Calu3 (cell line): ENCODE measurements around the gene SAMD4A. TPM values are rescaled to one million over a fixed set of nuclear protein-coding genes. Genes with fewer than 3 reads are reported as not detected.
"Not testable (repeated sequence)": the region's sequence is repeated elsewhere in the genome, so short reads cannot be mapped to it uniquely, and the experiment has no call there.

Source experiments
- BruUV-seq: library from RNA; stranded (reverse); fragments of 400-500 nt; replicated peaks from 2 replicates; lab custom pipeline; 2021; lab: Mats Ljungman, UMichigan
- CTCF ChIA-PET: fragments of 300-600 bp; sonication (Branson Sonifier 250); formaldehyde crosslinking; loops from one replicate; lab custom pipeline; 2022; ENCODE audit warnings: antibody characterized with exemption; lab: Charles Lee
- DNase-seq: peaks from one replicate; pipeline ENCODE4 v3.0.0; 2022
- H3K27ac Mint-ChIP-seq: one replicate; pipeline ENCODE4 v1.8.0; 2022; ENCODE audit warnings: mixed read lengths; ENCODE audit not compliant: unreplicated experiment
- H3K27me3 Mint-ChIP-seq: one replicate; pipeline ENCODE4 v1.8.0; 2022; ENCODE audit warnings: mixed read lengths; ENCODE audit not compliant: unreplicated experiment
- H3K36me3 Mint-ChIP-seq: one replicate; pipeline ENCODE4 v1.8.0; 2022; ENCODE audit warnings: mild to moderate bottlenecking, moderate library complexity, mixed read lengths; ENCODE audit not compliant: insufficient read depth, unreplicated experiment
- H3K4me1 Mint-ChIP-seq: one replicate; pipeline ENCODE4 v1.8.0; 2022; ENCODE audit warnings: mild to moderate bottlenecking, low read depth, mixed read lengths; ENCODE audit not compliant: unreplicated experiment
- H3K4me3 Mint-ChIP-seq: one replicate; pipeline ENCODE4 v1.8.0; 2022; ENCODE audit warnings: mild to moderate bottlenecking, low read depth, moderate library complexity, mixed read lengths; ENCODE audit not compliant: unreplicated experiment
- H3K9me3 Mint-ChIP-seq: one replicate; pipeline ENCODE4 v1.8.0; 2022; ENCODE audit warnings: low read depth, mixed read lengths; ENCODE audit not compliant: unreplicated experiment
- CTCF ChIP-seq: fragments of 200-600 bp; IDR thresholded peaks from one replicate; pipeline ENCODE4 v1.8.0; 2022; ENCODE audit warnings: antibody characterized with exemption; ENCODE audit not compliant: unreplicated experiment
- intact Hi-C: fragments of 100-400 bp; cut with micrococcal nuclease; formaldehyde crosslinking; loops from one replicate; pipeline ENCODE4 v1.10.0; 2022; ENCODE audit not compliant: unreplicated experiment
- total RNA-seq: library from RNA; stranded (reverse); gene quantifications from 2 replicates; pipeline ENCODE4 v1.2.3, GENCODE V29; 2022

The SAMD4A gene
- total RNA-seq, 1 experiment from 2014 or later = 14.4 TPM

- no peak overlapping the region for H3K27ac Mint-ChIP-seq
- no TSS peak for BruUV-seq
- H3K9me3 Mint-ChIP-seq = no peaks in the 10 kb centered on the region
- no peak overlapping the region for H3K4me3 Mint-ChIP-seq
- no peaks in the 10 kb centered on the region for H3K36me3 Mint-ChIP-seq
- intact Hi-C loops = no loop called here
- H3K27me3 Mint-ChIP-seq = no peaks in the 10 kb centered on the region
- TF ChIP-seq CTCF = no peak
- CTCF ChIA-PET = no interaction called here
- DNase-seq = no peak
- H3K4me1 Mint-ChIP-seq = no peaks in the 10 kb centered on the region
These were observed 179.1 kb downstream of the SAMD4A start for GRCh38 chr14:54746019-54746418.

GRCh38 chr14:54747616-54748015, 180.7 kb downstream of the SAMD4A start:
- no peak for TF ChIP-seq CTCF
- H3K27me3 Mint-ChIP-seq = no peaks in the 10 kb centered on the region
- CTCF ChIA-PET = interaction anchor here (0.6 to 0.9 kb wide), 2 partner anchors 57 to 124 kb away, joined by 3 read pairs; no protein-coding TSS in a partner anchor

GRCh38 chr14:54749180-54749579, 182.3 kb downstream of the SAMD4A start:
- no peak for DNase-seq
- Mint-ChIP-seq H3K27me3 (no peaks in the 10 kb centered on the region), H3K36me3 (no peaks in the 10 kb centered on the region), H3K4me3 (no peak overlapping the region), H3K4me1 (no peaks in the 10 kb centered on the region), H3K27ac (no peak overlapping the region), H3K9me3 (no peaks in the 10 kb centered on the region)
- no peak for TF ChIP-seq CTCF
- intact Hi-C loops = no loop called here
- BruUV-seq = no TSS peak
- CTCF ChIA-PET = no interaction called here

More at GRCh38 chr14:54747616-54748015, 180.7 kb downstream of the SAMD4A start:
- Mint-ChIP-seq H3K4me3 (no peak overlapping the region), H3K9me3 (no peaks in the 10 kb centered on the region), H3K27ac (no peak overlapping the region), H3K36me3 (no peaks in the 10 kb centered on the region), H3K4me1 (no peaks in the 10 kb centered on the region)
- intact Hi-C loops = no loop called here
- DNase-seq = no peak
- BruUV-seq = no TSS peak

- no TSS peak for BruUV-seq
- CTCF ChIA-PET = no interaction called here
These were observed 182.8 kb downstream of the SAMD4A start for GRCh38 chr14:54749727-54750126.

GRCh38 chr14:54752611-54753010, 185.7 kb downstream of the SAMD4A start:
- CTCF ChIA-PET, DNase-seq, BruUV-seq, H3K4me3 Mint-ChIP-seq, H3K27ac Mint-ChIP-seq, H3K36me3 Mint-ChIP-seq, intact Hi-C loops, H3K27me3 Mint-ChIP-seq, H3K4me1 Mint-ChIP-seq, H3K9me3 Mint-ChIP-seq: not testable (repeated sequence)

More at GRCh38 chr14:54749727-54750126, 182.8 kb downstream of the SAMD4A start:
- no peak overlapping the region for H3K4me3 Mint-ChIP-seq
- intact Hi-C loops = no loop called here
- no peaks in the 10 kb centered on the region for H3K4me1 Mint-ChIP-seq
- H3K36me3 Mint-ChIP-seq = no peaks in the 10 kb centered on the region
- no peaks in the 10 kb centered on the region for H3K27me3 Mint-ChIP-seq
- no peak for DNase-seq
- no peaks in the 10 kb centered on the region for H3K9me3 Mint-ChIP-seq
- no peak overlapping the region for H3K27ac Mint-ChIP-seq
- TF ChIP-seq CTCF = no peak

- H3K4me1 Mint-ChIP-seq, H3K9me3 Mint-ChIP-seq, intact Hi-C loops, H3K27me3 Mint-ChIP-seq, BruUV-seq, DNase-seq, H3K36me3 Mint-ChIP-seq, H3K27ac Mint-ChIP-seq, H3K4me3 Mint-ChIP-seq, CTCF ChIA-PET: not testable (repeated sequence)
These were observed 186.5 kb downstream of the SAMD4A start for GRCh38 chr14:54753396-54753795.
